ENCODE results near the gene NFKBIE.

NFKBIE gene

DNA sequence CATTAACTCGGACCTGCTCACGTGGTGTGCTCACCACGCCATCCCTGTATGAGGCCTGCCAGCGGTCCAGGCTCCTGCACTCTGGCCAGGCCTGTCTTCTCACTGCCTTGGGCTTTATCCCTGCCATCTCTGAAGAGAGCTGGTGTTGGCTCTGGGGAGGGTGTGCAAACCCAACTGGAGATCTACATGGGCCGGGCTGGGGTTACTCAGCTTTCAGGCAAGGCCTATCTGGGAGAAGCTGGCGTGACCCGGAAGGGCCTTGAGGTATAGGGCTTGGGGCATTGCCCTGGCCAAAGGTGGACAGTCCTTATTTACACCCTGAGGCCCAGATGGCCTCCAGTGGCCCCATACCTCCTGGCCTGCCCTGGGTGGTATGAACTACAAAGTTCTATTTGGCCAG, 36.9 kb downstream of the NFKBIE start:
- no peak for TF ChIP-seq ZBTB7A (IDR thresholded peaks at IDR 0.05; ENCODE audit: low read depth)
- TF ChIP-seq TAF1 (IDR thresholded peaks at IDR 0.05; ENCODE audit: low read depth): no peak
- TF ChIP-seq TEAD4 (IDR thresholded peaks at IDR 0.05): no peak
- TF ChIP-seq, protein P1, sequence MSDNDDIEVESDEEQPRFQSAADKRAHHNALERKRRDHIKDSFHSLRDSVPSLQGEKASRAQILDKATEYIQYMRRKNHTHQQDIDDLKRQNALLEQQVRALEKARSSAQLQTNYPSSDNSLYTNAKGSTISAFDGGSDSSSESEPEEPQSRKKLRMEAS (IDR thresholded peaks at IDR 0.05): no peak
- no peak for TF ChIP-seq TCF12 (IDR thresholded peaks at IDR 0.05; ENCODE audit: low read depth)

DNA sequence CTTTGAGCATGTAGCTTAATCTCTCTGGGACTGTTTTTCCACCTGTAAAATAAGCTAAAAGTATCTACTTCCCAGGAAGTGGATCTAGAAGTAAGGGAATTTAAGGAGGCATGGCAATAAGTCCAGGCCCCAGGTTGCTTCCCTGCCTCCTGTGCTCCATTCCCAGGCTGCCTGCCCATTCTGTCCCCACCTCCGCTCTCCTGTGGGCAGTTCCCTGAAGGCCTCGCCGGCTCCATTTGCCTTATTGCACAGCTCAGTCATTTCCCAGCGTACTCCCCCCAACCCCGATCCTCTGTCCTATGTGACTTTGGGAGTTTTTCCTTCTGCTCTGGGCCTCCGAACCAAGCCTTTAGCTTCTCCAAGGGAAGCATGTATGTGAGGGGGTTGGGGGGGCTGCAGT, 37.3 kb downstream of the NFKBIE start:
- TF ChIP-seq TAF1 (IDR thresholded peaks at IDR 0.05; ENCODE audit: low read depth) (no peak), NFIC (IDR thresholded peaks at IDR 0.05) (no peak), EP300 (IDR thresholded peaks at IDR 0.05; ENCODE audit: borderline replicate concordance) (no peak), ZBTB7A (IDR thresholded peaks at IDR 0.05; ENCODE audit: low read depth) (no peak), TCF12 (IDR thresholded peaks at IDR 0.05; ENCODE audit: low read depth) (no peak), TEAD4 (IDR thresholded peaks at IDR 0.05) (no peak), RAD21 (IDR thresholded peaks at IDR 0.05; ENCODE audit: low read depth) (no peak), YY1 (IDR thresholded peaks at IDR 0.05; ENCODE audit: low read depth) (no peak), EGR1 (IDR thresholded peaks at IDR 0.05) (no peak), FOXM1 (IDR thresholded peaks at IDR 0.05; ENCODE audit: borderline replicate concordance, low read depth) (no peak), CEBPB (IDR thresholded peaks at IDR 0.05) (no peak), CREB1 (IDR thresholded peaks at IDR 0.05; ENCODE audit: low read depth) (no peak)
- TF ChIP-seq, protein P1 (IDR thresholded peaks at IDR 0.05): no peak
- TF ChIP-seq, protein P2, sequence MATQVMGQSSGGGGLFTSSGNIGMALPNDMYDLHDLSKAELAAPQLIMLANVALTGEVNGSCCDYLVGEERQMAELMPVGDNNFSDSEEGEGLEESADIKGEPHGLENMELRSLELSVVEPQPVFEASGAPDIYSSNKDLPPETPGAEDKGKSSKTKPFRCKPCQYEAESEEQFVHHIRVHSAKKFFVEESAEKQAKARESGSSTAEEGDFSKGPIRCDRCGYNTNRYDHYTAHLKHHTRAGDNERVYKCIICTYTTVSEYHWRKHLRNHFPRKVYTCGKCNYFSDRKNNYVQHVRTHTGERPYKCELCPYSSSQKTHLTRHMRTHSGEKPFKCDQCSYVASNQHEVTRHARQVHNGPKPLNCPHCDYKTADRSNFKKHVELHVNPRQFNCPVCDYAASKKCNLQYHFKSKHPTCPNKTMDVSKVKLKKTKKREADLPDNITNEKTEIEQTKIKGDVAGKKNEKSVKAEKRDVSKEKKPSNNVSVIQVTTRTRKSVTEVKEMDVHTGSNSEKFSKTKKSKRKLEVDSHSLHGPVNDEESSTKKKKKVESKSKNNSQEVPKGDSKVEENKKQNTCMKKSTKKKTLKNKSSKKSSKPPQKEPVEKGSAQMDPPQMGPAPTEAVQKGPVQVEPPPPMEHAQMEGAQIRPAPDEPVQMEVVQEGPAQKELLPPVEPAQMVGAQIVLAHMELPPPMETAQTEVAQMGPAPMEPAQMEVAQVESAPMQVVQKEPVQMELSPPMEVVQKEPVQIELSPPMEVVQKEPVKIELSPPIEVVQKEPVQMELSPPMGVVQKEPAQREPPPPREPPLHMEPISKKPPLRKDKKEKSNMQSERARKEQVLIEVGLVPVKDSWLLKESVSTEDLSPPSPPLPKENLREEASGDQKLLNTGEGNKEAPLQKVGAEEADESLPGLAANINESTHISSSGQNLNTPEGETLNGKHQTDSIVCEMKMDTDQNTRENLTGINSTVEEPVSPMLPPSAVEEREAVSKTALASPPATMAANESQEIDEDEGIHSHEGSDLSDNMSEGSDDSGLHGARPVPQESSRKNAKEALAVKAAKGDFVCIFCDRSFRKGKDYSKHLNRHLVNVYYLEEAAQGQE (IDR thresholded peaks at IDR 0.05; ENCODE audit: low read depth): no peak
- TF ChIP-seq, protein P3, sequence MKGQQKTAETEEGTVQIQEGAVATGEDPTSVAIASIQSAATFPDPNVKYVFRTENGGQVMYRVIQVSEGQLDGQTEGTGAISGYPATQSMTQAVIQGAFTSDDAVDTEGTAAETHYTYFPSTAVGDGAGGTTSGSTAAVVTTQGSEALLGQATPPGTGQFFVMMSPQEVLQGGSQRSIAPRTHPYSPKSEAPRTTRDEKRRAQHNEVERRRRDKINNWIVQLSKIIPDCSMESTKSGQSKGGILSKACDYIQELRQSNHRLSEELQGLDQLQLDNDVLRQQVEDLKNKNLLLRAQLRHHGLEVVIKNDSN (IDR thresholded peaks at IDR 0.05): no peak

DNA sequence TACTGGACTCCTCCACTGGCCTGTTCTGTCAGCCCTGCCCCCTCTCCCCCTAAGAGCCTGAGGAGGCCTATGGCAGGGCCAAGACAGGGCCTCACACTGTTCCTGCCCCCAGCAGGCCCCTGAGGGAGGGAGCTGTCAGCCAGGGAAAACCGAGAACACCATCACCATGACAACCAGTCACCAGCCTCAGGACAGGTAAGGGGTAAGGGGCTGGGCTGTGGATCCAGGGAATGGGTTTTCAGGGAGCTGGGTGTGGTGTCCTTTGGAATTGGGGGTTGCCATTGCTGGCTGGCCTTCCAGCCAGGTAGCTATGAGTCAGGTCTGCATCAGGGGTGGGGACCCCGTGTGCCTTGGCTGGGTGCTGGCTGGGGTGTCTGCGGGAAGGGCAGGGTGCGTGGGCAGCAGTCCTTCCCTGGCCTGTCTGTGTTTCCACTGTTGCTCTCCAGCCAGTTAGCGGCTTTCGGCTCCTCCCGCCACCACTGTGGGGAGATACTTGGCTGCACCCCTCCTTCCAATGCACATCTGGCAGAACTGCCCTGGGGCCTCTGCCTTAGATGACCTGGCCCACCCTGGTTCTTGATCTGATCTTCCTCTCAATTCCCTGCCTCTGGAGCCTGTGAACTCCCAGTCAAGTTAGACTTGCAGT, 38.1 kb downstream of the NFKBIE start:
- TF ChIP-seq TCF12 (IDR thresholded peaks at IDR 0.05; ENCODE audit: low read depth) (no peak), EP300 (IDR thresholded peaks at IDR 0.05; ENCODE audit: borderline replicate concordance) (no peak), RAD21 (IDR thresholded peaks at IDR 0.05; ENCODE audit: low read depth) (no peak), EGR1 (IDR thresholded peaks at IDR 0.05) (no peak), FOXM1 (IDR thresholded peaks at IDR 0.05; ENCODE audit: borderline replicate concordance, low read depth) (no peak), ZBTB7A (IDR thresholded peaks at IDR 0.05; ENCODE audit: low read depth) (no peak), CEBPB (IDR thresholded peaks at IDR 0.05) (no peak)
- TF ChIP-seq, protein P2 (IDR thresholded peaks at IDR 0.05; ENCODE audit: low read depth): no peak
- TF ChIP-seq, protein P3 (IDR thresholded peaks at IDR 0.05): no peak

DNA sequence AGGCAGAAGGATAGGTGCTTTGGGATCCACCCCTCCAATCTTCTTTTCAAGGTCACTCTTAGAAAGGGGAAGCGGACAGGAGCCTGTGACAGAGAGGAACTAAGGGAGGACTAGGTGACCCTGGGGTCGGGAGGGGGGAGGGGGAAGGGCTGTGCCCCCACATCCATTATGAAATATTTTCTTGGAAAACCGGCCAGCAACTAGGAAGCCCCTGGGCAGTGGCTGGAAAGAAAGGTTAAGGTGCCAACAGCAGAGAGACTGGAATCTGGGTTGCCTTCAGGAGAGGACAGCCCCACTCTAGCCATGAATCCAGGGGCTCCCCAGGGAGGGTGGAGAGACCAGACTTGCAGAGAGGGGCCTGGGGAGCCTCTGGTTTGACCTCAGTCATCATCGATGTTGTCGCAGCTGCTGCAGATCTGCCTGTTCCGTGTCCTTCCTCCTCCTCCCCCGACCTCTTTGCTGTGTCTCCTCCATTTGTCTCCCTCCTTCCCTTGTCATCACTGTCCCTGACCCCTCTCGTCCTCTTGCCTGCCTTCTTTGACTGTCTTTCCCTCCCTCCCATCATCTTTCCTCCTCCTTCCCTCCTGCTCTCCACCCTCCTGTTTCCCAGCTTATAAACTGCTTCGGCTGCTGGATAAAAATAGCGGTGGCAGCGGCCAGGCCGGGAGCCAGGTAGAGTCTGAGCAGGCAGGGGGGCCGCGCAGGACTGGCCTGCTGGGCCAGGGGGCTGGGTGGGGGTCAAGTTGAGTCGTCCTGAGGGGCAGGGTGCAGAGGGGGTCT, 38.8 kb downstream of the NFKBIE start:
- TF ChIP-seq EGR1 (IDR thresholded peaks at IDR 0.05) (no peak), TAF1 (IDR thresholded peaks at IDR 0.05; ENCODE audit: low read depth) (no peak), RAD21 (IDR thresholded peaks at IDR 0.05; ENCODE audit: low read depth) (no peak), CREB1 (IDR thresholded peaks at IDR 0.05; ENCODE audit: low read depth) (no peak), FOXM1 (IDR thresholded peaks at IDR 0.05; ENCODE audit: borderline replicate concordance, low read depth) (no peak), NFIC (IDR thresholded peaks at IDR 0.05) (no peak), TCF12 (IDR thresholded peaks at IDR 0.05; ENCODE audit: low read depth) (no peak), YY1 (IDR thresholded peaks at IDR 0.05; ENCODE audit: low read depth) (no peak), TEAD4 (IDR thresholded peaks at IDR 0.05) (no peak), ZBTB7A (IDR thresholded peaks at IDR 0.05; ENCODE audit: low read depth) (no peak)
- TF ChIP-seq, protein P1 (IDR thresholded peaks at IDR 0.05): no peak
- TF ChIP-seq, protein P3 (IDR thresholded peaks at IDR 0.05): no peak

All from Ishikawa (cell line).